Breast epithelium (tissue), 4 donors: Measurements from ENCODE around the gene ZNF324. TPM values are rescaled to one million over a fixed set of nuclear protein-coding genes. Genes with fewer than 3 reads are reported as not detected.
A peak's percentile ranks its signal among the peaks of the same experiment; 100 is the strongest.
"Not testable (repeated sequence)": the region's sequence is repeated elsewhere in the genome, so short reads cannot be mapped to it uniquely, and the experiment has no call there.

Experiments used
- DNase-seq, 2 donors: peaks; one replicate each; pipeline ENCODE4 v3.0.0-alpha.2; 2019; ENCODE audit warnings: low spot score in 2 of 2
- H3K27ac ChIP-seq, 2 donors: fragments of 200-600 bp; sonication (generic) in 1 of 2; one replicate each; pipeline ENCODE4 v1.5.1; 2016 to 2019; ENCODE audit warnings: mild to moderate bottlenecking in 1 of 2
- H3K27me3 ChIP-seq, 2 donors: fragments of 200-600 bp; sonication (generic) in 1 of 2; one replicate each; pipeline versions ENCODE4 v1.5.1 to v1.6.0; 2017 to 2019; ENCODE audit warnings: control low read depth in 1 of 2, mild to moderate bottlenecking in 1 of 2
- H3K36me3 ChIP-seq: fragments of 200-600 bp; one replicate; pipeline ENCODE4 v1.5.1; 2019
- H3K4me1 ChIP-seq, 2 donors: fragments of 200-600 bp; sonication (generic); one replicate each; pipeline ENCODE4 v1.5.1; 2016 to 2019; ENCODE audit warnings: control low read depth in 1 of 2
- H3K4me3 ChIP-seq, 3 donors: fragments of 200-600 bp; sonication (generic); 1 replicate in 2 of 3; 2 replicates in 1 of 3; pipeline ENCODE4 v1.5.1; 2016 to 2019; ENCODE audit warnings: mild to moderate bottlenecking in 3 of 3, moderate library complexity in 2 of 3
- H3K9me3 ChIP-seq, 2 donors: fragments of 200-600 bp; sonication (generic) in 1 of 2; one replicate each; pipeline ENCODE4 v1.5.1; 2016 to 2019; ENCODE audit warnings: control low read depth in 1 of 2
- CTCF ChIP-seq, 3 donors: fragments of 450-650 bp; IDR thresholded peaks; one replicate each; pipeline ENCODE4 v1.5.1; 2016 to 2017; ENCODE audit warnings: antibody characterized with exemption in 3 of 3, mild to moderate bottlenecking in 3 of 3, moderate library complexity in 3 of 3
- POLR2A ChIP-seq: fragments of 450-650 bp; IDR thresholded peaks from one replicate; pipeline ENCODE4 v1.6.1; 2016; ENCODE audit warnings: antibody characterized with exemption, mild to moderate bottlenecking, moderate library complexity
- POLR2AphosphoS5 ChIP-seq, 3 donors: sonication (generic); formaldehyde crosslinking; IDR thresholded peaks; one replicate each; pipeline ENCODE4 v1.6.1; 2017; ENCODE audit warnings: antibody characterized with exemption in 3 of 3
- intact Hi-C: fragments of 100-400 bp; cut with DNase I; formaldehyde crosslinking; loops from one replicate; pipeline ENCODE4 v1.15.1; 2023; ENCODE audit warnings: low total_unique reads
- total RNA-seq, 3 donors: library from RNA; depleted of rRNA; stranded (reverse); fragments of >200 nt; gene quantifications; one replicate each; pipeline ENCODE4 v1.1.0, GENCODE V29; 2016

Gene ZNF324
- total RNA-seq, 3 donors from 2014 or later = 9.0 to 30.9 (median 24.3) TPM

GRCh38 chr19:58498316-58499020 is 31.6 kb downstream of the ZNF324 start:
- H3K36me3 ChIP-seq = no peaks in the 10 kb centered on the region
- peak overlapping the region; percentile 52 to 73 (median 65) for H3K4me3 ChIP-seq
- H3K4me1 ChIP-seq = peaks cover 0 to 6% of the 10 kb centered on the region in 2 donors
- peak overlapping the region; percentile 88 to 90 for H3K27ac ChIP-seq
- no peak for TF ChIP-seq POLR2A
- no peak for TF ChIP-seq CTCF (IDR thresholded peaks at IDR 0.05)
- no peak for TF ChIP-seq POLR2AphosphoS5 (IDR thresholded peaks at IDR 0.05)
- no peak for DNase-seq
- H3K27me3 ChIP-seq = no peaks in the 10 kb centered on the region
- H3K9me3 ChIP-seq = no peaks in the 10 kb centered on the region
- intact Hi-C loops = loop anchor here (5.0 kb wide), 1 partner anchor 1276 kb away; no protein-coding TSS in a partner anchor

DNA sequence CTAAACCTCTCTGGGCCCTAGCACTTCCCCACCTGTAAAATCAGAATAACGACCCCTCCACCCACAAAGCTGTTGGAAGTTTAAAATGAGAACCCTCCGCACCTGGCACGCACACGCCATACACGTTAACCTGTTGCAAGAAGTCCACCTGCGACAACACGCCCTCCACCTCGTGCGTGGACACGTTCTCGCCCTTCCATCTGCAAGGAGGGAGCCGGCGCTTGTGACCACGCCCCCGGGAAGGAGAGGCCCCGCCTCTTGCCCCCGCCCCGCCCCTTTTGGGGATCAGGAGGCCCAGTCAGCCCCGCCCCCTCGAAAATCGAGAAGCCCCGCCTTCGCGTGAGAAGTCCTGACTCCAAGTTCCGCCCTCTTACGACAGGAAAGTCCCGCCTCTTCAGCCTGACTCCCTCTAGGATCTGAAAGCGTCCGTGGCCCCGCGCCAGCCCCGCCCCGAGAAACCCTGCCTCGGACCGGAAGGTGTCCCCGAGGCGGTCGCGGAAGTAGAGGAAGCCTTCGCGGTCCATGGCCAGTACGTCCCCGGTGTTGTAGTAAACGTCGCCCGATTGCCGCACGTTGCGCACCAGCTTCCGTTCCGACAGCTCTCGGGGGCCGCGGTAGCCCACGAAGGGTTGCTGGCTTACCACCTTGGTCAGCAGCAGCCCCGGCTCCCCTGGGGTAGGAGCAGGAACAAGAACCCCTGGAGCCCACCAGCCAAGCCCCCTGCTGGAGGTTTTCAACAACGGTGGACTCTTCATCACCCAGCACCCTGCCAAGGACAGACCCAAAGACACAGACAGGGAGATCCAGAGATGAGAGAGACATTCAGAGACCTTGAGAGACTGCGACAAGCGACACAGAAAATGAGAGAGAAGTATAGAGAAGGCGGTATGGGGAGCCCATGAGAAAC is 32.4 kb downstream of the ZNF324 start:
- Histone ChIP-seq H3K27ac (peak overlapping the region; percentile 88 to 90), H3K4me1 (peaks cover 0 to 6% of the 10 kb centered on the region in 2 donors), H3K9me3 (no peaks in the 10 kb centered on the region), H3K4me3 (peak overlapping the region; percentile 52 to 73 (median 65)), H3K27me3 (no peaks in the 10 kb centered on the region), H3K36me3 (no peaks in the 10 kb centered on the region)
- peak; percentile 99 to 100 for DNase-seq
- intact Hi-C loops = loop anchor here (5.0 kb wide), 1 partner anchor 1277 kb away; no protein-coding TSS in a partner anchor
- TF ChIP-seq POLR2AphosphoS5 (IDR thresholded peaks at IDR 0.05) (peak; percentile 87 to 91 (median 88)), CTCF (IDR thresholded peaks at IDR 0.05) (peak; percentile 18 to 38 (median 36)), POLR2A (peak; percentile 26)

DNA sequence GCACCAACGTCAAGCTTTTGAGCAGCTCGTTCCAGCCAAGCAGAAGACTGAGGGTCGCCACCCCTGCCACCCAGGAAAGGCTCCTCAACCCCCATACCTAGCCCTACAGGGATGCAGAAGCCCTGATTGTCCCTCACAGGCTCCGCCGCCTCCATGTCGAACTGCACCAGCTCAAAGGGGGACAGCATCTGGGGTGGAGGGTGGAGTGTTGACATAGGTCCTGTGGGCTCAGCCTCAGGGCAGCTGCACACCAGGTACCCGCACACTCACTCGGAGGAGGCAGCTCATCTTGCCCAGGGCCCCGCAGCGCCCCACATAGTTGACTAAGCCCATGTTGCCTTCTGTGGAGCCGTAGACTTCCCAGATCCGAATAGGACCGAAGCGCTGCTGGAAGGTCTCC is 33.4 kb downstream of the ZNF324 start:
- intact Hi-C loops = no loop called here
- Histone ChIP-seq H3K27me3 (no peaks in the 10 kb centered on the region), H3K4me1 (peaks cover 0 to 6% of the 10 kb centered on the region in 2 donors), H3K9me3 (no peaks in the 10 kb centered on the region), H3K36me3 (no peaks in the 10 kb centered on the region), H3K4me3 (peak overlapping the region in 2 of 3 donors; percentile 65 to 73), H3K27ac (no peak overlapping the region)
- TF ChIP-seq POLR2AphosphoS5 (IDR thresholded peaks at IDR 0.05) = no peak
- no peak for TF ChIP-seq CTCF (IDR thresholded peaks at IDR 0.05)
- no peak for TF ChIP-seq POLR2A
- no peak for DNase-seq

DNA sequence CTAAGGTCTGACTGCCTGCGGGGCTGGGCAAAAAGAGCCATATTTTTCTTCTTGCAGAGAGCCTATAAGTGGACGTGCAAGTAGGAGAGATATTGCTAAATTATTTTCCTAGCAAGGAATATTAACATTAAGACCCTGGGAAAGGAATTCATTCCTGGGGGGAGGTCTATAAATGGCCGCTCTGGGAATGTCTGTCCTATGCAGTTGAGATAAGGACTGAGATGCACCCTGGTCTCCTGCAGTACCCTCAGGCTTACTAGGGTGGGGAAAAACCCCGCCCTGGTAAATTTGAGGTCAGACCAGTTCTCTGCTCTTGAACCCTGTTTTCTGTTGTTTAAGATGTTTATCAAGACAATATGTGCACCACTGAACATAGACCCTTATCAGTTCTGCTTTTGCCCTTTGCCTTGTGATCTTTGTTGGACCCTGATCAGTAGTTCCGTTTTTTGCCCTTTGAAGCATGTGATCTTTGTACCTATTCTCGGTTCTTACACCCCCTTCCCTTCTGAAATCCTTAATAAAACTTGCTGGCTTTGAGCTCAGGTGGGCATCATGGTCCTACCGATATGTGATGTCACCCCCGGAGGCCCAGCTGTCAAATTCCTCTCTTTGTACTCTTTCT is 40.8 kb downstream of the ZNF324 start:
- H3K27me3 ChIP-seq, DNase-seq, H3K27ac ChIP-seq, H3K9me3 ChIP-seq, intact Hi-C loops, H3K36me3 ChIP-seq, H3K4me1 ChIP-seq, H3K4me3 ChIP-seq: not testable (repeated sequence)

GRCh38 chr19:58509731-58510083 is 42.8 kb downstream of the ZNF324 start:
- intact Hi-C loops = no loop called here
- H3K27ac ChIP-seq = no peak overlapping the region
- TF ChIP-seq POLR2AphosphoS5 (IDR thresholded peaks at IDR 0.05) (no peak), POLR2A (no peak), CTCF (IDR thresholded peaks at IDR 0.05) (no peak)
- no peak overlapping the region for H3K4me3 ChIP-seq
- H3K36me3 ChIP-seq = no peaks in the 10 kb centered on the region
- no peaks in the 10 kb centered on the region for H3K27me3 ChIP-seq
- H3K9me3 ChIP-seq = no peaks in the 10 kb centered on the region
- DNase-seq = no peak
- peaks cover 0 to 5% of the 10 kb centered on the region in 2 donors for H3K4me1 ChIP-seq
